GM12878 (cell line): Measurements from ENCODE around the gene YPEL3.

Experiments used
- ATF3 ChIP-seq: IDR thresholded peaks from 2 replicates; pipeline ENCODE4 v1.6.1; 2011; ENCODE audit warnings: low read depth, mild to moderate bottlenecking, low read length, moderate library complexity, borderline replicate concordance; ENCODE audit errors: extremely low read depth
- GABPA ChIP-seq: IDR thresholded peaks from 2 replicates; pipeline ENCODE4 v1.6.1; 2014; ENCODE audit warnings: antibody characterized with exemption, low read depth, mild to moderate bottlenecking, inconsistent platforms
- RAD21 ChIP-seq: IDR thresholded peaks from 2 replicates; pipeline ENCODE4 v1.6.1; 2011; ENCODE audit warnings: mild to moderate bottlenecking, low read depth, low read length, moderate library complexity; ENCODE audit not compliant: insufficient read depth
- RFX5 ChIP-seq: IDR thresholded peaks from 2 replicates; pipeline ENCODE4 v1.6.1; 2011; ENCODE audit warnings: low read depth, low read length, improper control_type of control experiment
- YY1 ChIP-seq: IDR thresholded peaks from 2 replicates; pipeline ENCODE4 v1.6.1; 2011; ENCODE audit warnings: low read depth, mild to moderate bottlenecking, low read length

- TF ChIP-seq RAD21 (no peak), RFX5 (no peak), GABPA (no peak), ATF3 (no peak), YY1 (no peak)
Observed at GRCh38 chr16:30046588-30046987, 49.4 kb downstream of the YPEL3 start.
